ENCODE measurements around the gene PBRM1. TPM values are rescaled to one million over a fixed set of nuclear protein-coding genes. Genes with fewer than 3 reads are reported as not detected.
A peak's percentile ranks its signal among the peaks of the same experiment; 100 is the strongest.

PBRM1 gene
- total and polyA plus RNA-seq, 2 of the 8 experiments (the other 6 are each of a cell fraction or from before 2014, with no cell fraction given), result 19.3 to 65.8 TPM

- Histone ChIP-seq H4K8ac (ENCODE audit: extremely low read depth, insufficient read depth, low read length) (peak overlapping the region; percentile 80; the same call in 1 of the 2 replicates), H2BK15ac (ENCODE audit: low read length) (no peak overlapping the region), H2BK12ac (ENCODE audit: low read depth, low read length) (no peak overlapping the region), H3K9me3 (ENCODE audit: insufficient read depth in 2 of 2, low read depth in 1 of 2, low read length in 1 of 2) (no peaks in the 10 kb centered on the region), H3K27me3 (replicated peaks in 1 of 4; ENCODE audit: control insufficient read depth in 3 of 4, extremely low read depth in 1 of 4, insufficient read depth in 3 of 4, low read length in 3 of 4) (no peaks in the 10 kb centered on the region), H4K5ac (ENCODE audit: insufficient read length, low read depth, low read length) (no peak overlapping the region), H3K56ac (replicated peaks; ENCODE audit: insufficient read length, low read depth, low read length) (peak overlapping the region; percentile 10), H3K14ac (ENCODE audit: insufficient read length) (no peak overlapping the region), H3K27ac (ENCODE audit: low read depth, low read length) (peak overlapping the region; percentile 27; the same call in 1 of the 2 replicates), H3K4me2 (ENCODE audit: insufficient read depth in 1 of 2, low read depth in 2 of 2, low read length in 2 of 2) (peak overlapping the region; percentile 94 to 99), H3K4me3 (ENCODE audit: extremely low read depth in 1 of 4, insufficient read depth in 2 of 4, low read depth in 3 of 4, low read length in 4 of 4) (peak overlapping the region; percentile 70 to 93 (median 82)), H3K4ac (replicated peaks; ENCODE audit: insufficient read length, low read depth, low read length) (no peak overlapping the region), H3K4me1 (replicated peaks in 1 of 4; ENCODE audit: control insufficient read depth in 3 of 4, insufficient read depth in 4 of 4, low read length in 3 of 4) (peaks cover 0 to 5% (median 2%) of the 10 kb centered on the region in 4 experiments; a peak in 5 of 7 replicates), H2BK20ac (ENCODE audit: low read length) (no peak overlapping the region), H2BK120ac (replicated peaks; ENCODE audit: low read depth, low read length) (no peak overlapping the region), H2AK5ac (ENCODE audit: low read depth, low read length) (no peak overlapping the region; the same call in 1 of the 2 replicates), H4K20me1 (replicated peaks in 1 of 2; ENCODE audit: control insufficient read depth in 1 of 2, insufficient read depth in 2 of 2, low read length in 2 of 2) (no peaks in the 10 kb centered on the region), H3K23ac (ENCODE audit: insufficient read length) (no peak overlapping the region), H2BK5ac (ENCODE audit: low read depth, low read length) (no peak overlapping the region), H3K18ac (ENCODE audit: extremely low read depth, low read length) (no peak overlapping the region; the same call in 1 of the 2 replicates), H3K36me3 (ENCODE audit: control insufficient read depth in 2 of 4, insufficient read depth in 4 of 4, low read length in 3 of 4) (peaks cover 0 to 9% (median 1%) of the 10 kb centered on the region in 4 experiments; a peak in 4 of 8 replicates), H4K91ac (replicated peaks; ENCODE audit: insufficient read length, low read length) (no peak overlapping the region), H2AFZ (ENCODE audit: low read length) (peak overlapping the region; percentile 93; the same call in 1 of the 2 replicates), H3K79me2 (ENCODE audit: control insufficient read depth in 1 of 2, insufficient read depth in 2 of 2, low read length in 2 of 2) (peaks cover 0 to 34% of the 10 kb centered on the region in 2 experiments; a peak in 2 of 4 replicates), H3K23me2 (ENCODE audit: low read depth, low read length) (peaks cover 13% of the 10 kb centered on the region), H3K79me1 (ENCODE audit: low read depth, low read length) (peaks cover 8% of the 10 kb centered on the region), H3K9ac (replicated peaks in 1 of 4; ENCODE audit: extremely low read depth in 1 of 4, low read depth in 3 of 4, low read length in 3 of 4) (peak overlapping the region in 3 of 4 experiments; percentile 63 to 85 (median 74); a peak in 6 of 7 replicates)
- DNase-seq (ENCODE audit: low read depth in 1 of 2, low spot score in 2 of 2) (no peak), FAIRE-seq (no peak)
- CTCF ChIA-PET (ENCODE audit: partially characterized antibody), result interaction anchor here (1.2 kb wide), 1 partner anchor 116 kb away, joined by 7 read pairs; no protein-coding TSS in a partner anchor
- 18% methylated on average over 22 of the region's 22 CpGs; no CpG with 5 or more reads in 1 of the 2 experiments for WGBS, 2 experiments (ENCODE audit: extremely low coverage in 1 of 2, insufficient coverage in 1 of 2, insufficient read length in 1 of 2, insufficient replicate concordance in 2 of 2, low coverage in 1 of 2, low lambda C conversion rate in 2 of 2, missing lambda C conversion rate in 1 of 2)
- POLR2A ChIA-PET (ENCODE audit: partially characterized antibody), result interaction anchor here (1.7 to 18.8 kb wide), 3 partner anchors 11 to 37 kb away, joined by 3 to 347 read pairs (median 40); partner anchors contain the start of genes GNL3 and PBRM1
- TF ChIP-seq SRF (IDR thresholded peaks at IDR 0.05; ENCODE audit: low read depth, low read length) (no peak), MAFK (IDR thresholded peaks at IDR 0.05; ENCODE audit: low read depth, low read length) (no peak), MAX (IDR thresholded peaks at IDR 0.05) (0 out of 2 replicates have a peak, but pooled peaks have one; percentile 35), TCF12 (IDR thresholded peaks at IDR 0.05; ENCODE audit: low read depth, low read length) (no peak), POU5F1 (IDR thresholded peaks at IDR 0.05; ENCODE audit: low read depth, low read length) (no peak), SAP30 (IDR thresholded peaks at IDR 0.05; ENCODE audit: insufficient read depth, insufficient replicate concordance, low read length) (peak; percentile 64), SIN3A (conservative IDR thresholded peaks at IDR 0.05 in 1 of 2, IDR thresholded peaks at IDR 0.05 in 1 of 2; ENCODE audit: low read depth in 1 of 2, low read length in 2 of 2) (peak in 1 of 2 experiments; percentile 39; a peak in 1 of 4 replicates)
These were observed 19.1 kb upstream of the PBRM1 start for GRCh38 chr3:52704611-52705437.

All from H1 (cell line).